GM12891 (cell line): Measurements from ENCODE around the gene PHPT1.

Experiments used
- PAX5 ChIP-seq: IDR thresholded peaks from 2 replicates; pipeline ENCODE4 v1.6.1; 2011; ENCODE audit warnings: low read length, moderate library complexity, mild to moderate bottlenecking; ENCODE audit not compliant: insufficient read depth, severe bottlenecking
- POLR2A ChIP-seq: IDR thresholded peaks from 2 replicates; pipeline ENCODE4 v1.6.1; 2011; ENCODE audit warnings: low read depth, low read length, control low read depth
- POLR2AphosphoS5 ChIP-seq: IDR thresholded peaks from 2 replicates; pipeline ENCODE4 v1.6.1; 2011; ENCODE audit warnings: low read depth, low read length, control low read depth
- SPI1 ChIP-seq: IDR thresholded peaks from 2 replicates; pipeline ENCODE4 v1.6.1; 2011; ENCODE audit warnings: low read depth, low read length, control low read depth
- TAF1 ChIP-seq: IDR thresholded peaks from 2 replicates; pipeline ENCODE4 v1.6.1; 2011; ENCODE audit warnings: low read depth, low read length, control low read depth

DNA sequence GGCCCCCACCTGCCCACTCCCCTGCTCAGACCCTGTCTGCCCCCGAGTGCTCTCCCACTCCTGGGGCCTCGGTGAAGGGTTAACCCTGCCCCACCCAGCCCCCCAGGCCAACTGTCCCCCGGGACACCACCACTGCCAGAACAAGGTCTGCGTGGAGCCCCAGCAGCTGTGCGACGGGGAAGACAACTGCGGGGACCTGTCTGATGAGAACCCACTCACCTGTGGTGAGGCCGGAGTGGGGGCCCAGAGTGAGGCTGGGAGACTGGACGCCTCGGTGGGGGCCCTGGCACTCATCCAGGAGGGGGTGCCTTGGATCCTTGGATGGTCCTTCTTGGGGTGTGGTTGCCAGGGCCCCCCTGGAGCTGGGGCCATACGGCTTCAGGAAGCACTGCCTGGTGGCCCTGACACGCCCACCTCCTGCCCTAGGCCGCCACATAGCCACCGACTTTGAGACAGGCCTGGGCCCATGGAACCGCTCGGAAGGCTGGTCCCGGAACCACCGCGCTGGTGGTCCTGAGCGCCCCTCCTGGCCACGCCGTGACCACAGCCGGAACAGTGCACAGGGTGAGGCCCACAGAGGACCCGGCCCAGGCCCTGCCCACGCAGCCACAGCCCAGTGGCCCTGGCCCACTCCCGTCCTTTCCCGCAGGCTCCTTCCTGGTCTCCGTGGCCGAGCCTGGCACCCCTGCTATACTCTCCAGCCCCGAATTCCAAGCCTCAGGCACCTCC lies 5.1 kb downstream of the PHPT1 start:
- TF ChIP-seq POLR2A (no peak), SPI1 (no peak), TAF1 (no peak), POLR2AphosphoS5 (no peak), PAX5 (no peak)
